Measurements from ENCODE around the gene MEG3.

The MEG3 gene

GRCh38 chr14:100900837-100901390 is 75.0 kb downstream of the MEG3 start:
- DNase-seq (ENCODE audit: low read depth), result no peak
- peak; percentile 23 for TF ChIP-seq CTCF (conservative IDR thresholded peaks at IDR 0.05; ENCODE audit: low read depth, low read length)
- H3K4me3 ChIP-seq (ENCODE audit: low read length), result no peak overlapping the region

GRCh38 chr14:100901391-100902183 is 75.7 kb downstream of the MEG3 start:
- H3K4me3 ChIP-seq (ENCODE audit: low read length), result no peak overlapping the region
- DNase-seq (ENCODE audit: low read depth), result no peak
- no peak for TF ChIP-seq CTCF (conservative IDR thresholded peaks at IDR 0.05; ENCODE audit: low read depth, low read length)

- DNase-seq (ENCODE audit: low read depth), result no peak
- H3K4me3 ChIP-seq (ENCODE audit: low read length), result no peak overlapping the region
- TF ChIP-seq CTCF (conservative IDR thresholded peaks at IDR 0.05; ENCODE audit: low read depth, low read length), result peak; percentile 22
These were observed 76.6 kb downstream of the MEG3 start for GRCh38 chr14:100902295-100903133.

GRCh38 chr14:100903134-100903468 is 77.2 kb downstream of the MEG3 start:
- TF ChIP-seq CTCF (conservative IDR thresholded peaks at IDR 0.05; ENCODE audit: low read depth, low read length), result no peak
- H3K4me3 ChIP-seq (ENCODE audit: low read length), result no peak overlapping the region
- no peak for DNase-seq (ENCODE audit: low read depth)

- no peak for DNase-seq (ENCODE audit: low read depth)
- no peak for TF ChIP-seq CTCF (conservative IDR thresholded peaks at IDR 0.05; ENCODE audit: low read depth, low read length)
- H3K4me3 ChIP-seq (ENCODE audit: low read length), result no peak within 1 kb of the TSS
These were observed 77.8 kb downstream of the MEG3 start, which contains the start of gene RTL1 for GRCh38 chr14:100903672-100904185. RTL1 (minus strand) TSS chr14:100903722; CDS start chr14:100884788, 18,934 bp downstream.

GRCh38 chr14:100904307-100905087 is 78.6 kb downstream of the MEG3 start:
- H3K4me3 ChIP-seq (ENCODE audit: low read length), result no peak overlapping the region
- DNase-seq (ENCODE audit: low read depth), result no peak
- peak; percentile 44 for TF ChIP-seq CTCF (conservative IDR thresholded peaks at IDR 0.05; ENCODE audit: low read depth, low read length)

Measured in retinal pigment epithelial cell (primary cell).